22Rv1 (cell line): ENCODE measurements around the gene TTC23L.

Experiments
- ZFX ChIP-seq: fragments of 450-650 bp; IDR thresholded peaks from 2 replicates; pipeline ENCODE4 v1.6.1; 2017; ENCODE audit warnings: antibody characterized with exemption, borderline replicate concordance
- TF ChIP-seq, protein P1 (sequence below): fragments of 450-650 bp; IDR thresholded peaks from 2 replicates; pipeline ENCODE4 v1.5.1; 2017; ENCODE audit warnings: mild to moderate bottlenecking

DNA sequence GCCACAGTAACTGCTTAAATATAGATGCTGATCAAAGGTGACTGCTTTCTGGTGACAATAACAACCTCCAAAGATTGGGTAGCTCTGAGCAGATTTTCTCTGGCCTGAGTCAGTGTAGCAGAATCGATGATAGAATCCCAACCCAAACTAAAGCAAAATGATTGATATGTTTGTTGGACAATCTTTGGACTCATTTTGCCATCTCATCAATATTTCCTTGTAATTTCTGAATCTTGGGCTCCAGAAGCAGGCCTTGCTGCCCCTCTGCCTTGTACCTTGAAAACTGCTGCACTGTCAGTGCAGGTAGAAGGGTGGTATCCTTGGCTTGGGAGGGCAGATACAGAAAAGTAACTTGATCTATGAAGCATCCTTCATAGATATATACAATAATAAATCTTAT, 18.9 kb downstream of the TTC23L start:
- TF ChIP-seq, protein P1, sequence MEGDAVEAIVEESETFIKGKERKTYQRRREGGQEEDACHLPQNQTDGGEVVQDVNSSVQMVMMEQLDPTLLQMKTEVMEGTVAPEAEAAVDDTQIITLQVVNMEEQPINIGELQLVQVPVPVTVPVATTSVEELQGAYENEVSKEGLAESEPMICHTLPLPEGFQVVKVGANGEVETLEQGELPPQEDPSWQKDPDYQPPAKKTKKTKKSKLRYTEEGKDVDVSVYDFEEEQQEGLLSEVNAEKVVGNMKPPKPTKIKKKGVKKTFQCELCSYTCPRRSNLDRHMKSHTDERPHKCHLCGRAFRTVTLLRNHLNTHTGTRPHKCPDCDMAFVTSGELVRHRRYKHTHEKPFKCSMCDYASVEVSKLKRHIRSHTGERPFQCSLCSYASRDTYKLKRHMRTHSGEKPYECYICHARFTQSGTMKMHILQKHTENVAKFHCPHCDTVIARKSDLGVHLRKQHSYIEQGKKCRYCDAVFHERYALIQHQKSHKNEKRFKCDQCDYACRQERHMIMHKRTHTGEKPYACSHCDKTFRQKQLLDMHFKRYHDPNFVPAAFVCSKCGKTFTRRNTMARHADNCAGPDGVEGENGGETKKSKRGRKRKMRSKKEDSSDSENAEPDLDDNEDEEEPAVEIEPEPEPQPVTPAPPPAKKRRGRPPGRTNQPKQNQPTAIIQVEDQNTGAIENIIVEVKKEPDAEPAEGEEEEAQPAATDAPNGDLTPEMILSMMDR = no peak
- no peak for TF ChIP-seq ZFX
